Testis (tissue), 3 donors: ENCODE measurements around the gene TOX3. TPM values are rescaled to one million over a fixed set of nuclear protein-coding genes. Genes with fewer than 3 reads are reported as not detected.

Source experiments
- DNase-seq: peaks from one replicate; pipeline ENCODE4 v3.0.0-alpha.2; 2019
- H3K27ac ChIP-seq, 2 donors: fragments of 200-600 bp; sonication (generic); one replicate each; pipeline ENCODE4 v1.5.1; 2019
- H3K27me3 ChIP-seq: fragments of 200-600 bp; sonication (generic); one replicate; pipeline ENCODE4 v1.5.1; 2019
- H3K36me3 ChIP-seq: fragments of 200-600 bp; sonication (generic); one replicate; pipeline ENCODE4 v1.5.1; 2017; ENCODE audit warnings: low read depth; ENCODE audit errors: missing control alignments
- H3K4me1 ChIP-seq: fragments of 200-600 bp; sonication (generic); one replicate; pipeline ENCODE4 v1.5.1; 2019
- H3K4me3 ChIP-seq, 2 donors: fragments of 200-600 bp; sonication (generic); one replicate each; pipeline ENCODE4 v1.5.1; 2017 to 2019
- H3K9me3 ChIP-seq: fragments of 200-600 bp; sonication (generic); one replicate; pipeline ENCODE4 v1.5.1; 2017
- CTCF ChIP-seq, 3 experiments: fragments of 450-650 bp in 2 of 3; fragments of 200-600 bp in 1 of 3; sonication (generic) in 1 of 3; IDR thresholded peaks; one replicate each; pipeline ENCODE4 v1.5.1; 2016 to 2019; ENCODE audit warnings: antibody characterized with exemption in 3 of 3, mild to moderate bottlenecking in 2 of 3, moderate library complexity in 1 of 3
- POLR2A ChIP-seq: fragments of 450-650 bp; IDR thresholded peaks from one replicate; pipeline ENCODE4 v1.6.1; 2017; ENCODE audit warnings: antibody characterized with exemption, mild to moderate bottlenecking, moderate library complexity
- WGBS, 2 donors: methylation state at CpG; one replicate each; pipeline ENCODE4 v1.1.5; 2018; 5-methylcytosine and 5-hydroxymethylcytosine counted together
- intact Hi-C: fragments of 100-400 bp; cut with DNase I; formaldehyde crosslinking; loops from one replicate; pipeline ENCODE4 v1.15.1; 2023; ENCODE audit warnings: low total_unique reads
- polyA plus RNA-seq: library from polyadenylated mRNA; stranded (reverse); fragments of 350-450 nt; fragmentation: Illumina TruSeq; extraction: RNeasy Lipid Tissue Mini Kit (QIAGEN cat#74804); gene quantifications from one replicate; pipeline ENCODE4 v1.2.3, GENCODE V29; 2014; ENCODE audit warnings: low read depth, low replicate concordance; ENCODE audit not compliant: insufficient read depth
- total RNA-seq, 2 donors: library from RNA; depleted of rRNA; stranded (reverse); fragments of >200 nt; gene quantifications; one replicate each; pipeline ENCODE4 v1.2.3, GENCODE V29; 2016

The TOX3 gene
- total and polyA plus RNA-seq, 3 donors from 2014 or later: 0.25 to 1.1 (median 0.87) TPM

- Histone ChIP-seq H3K9me3 (no peaks in the 10 kb centered on the region), H3K4me1 (peaks cover 5% of the 10 kb centered on the region), H3K4me3 (no peak overlapping the region), H3K27me3 (no peaks in the 10 kb centered on the region), H3K27ac (no peak overlapping the region), H3K36me3 (no peaks in the 10 kb centered on the region)
- TF ChIP-seq POLR2A: no peak
- no peak for TF ChIP-seq CTCF (IDR thresholded peaks at IDR 0.05)
- WGBS, 2 donors: 90 to 94% methylated on average over 6 of the region's 6 CpGs
- intact Hi-C loops: no loop called here
- DNase-seq: no peak
Measured at GRCh38 chr16:52470585-52470984, 76.4 kb downstream of the TOX3 start.

DNA sequence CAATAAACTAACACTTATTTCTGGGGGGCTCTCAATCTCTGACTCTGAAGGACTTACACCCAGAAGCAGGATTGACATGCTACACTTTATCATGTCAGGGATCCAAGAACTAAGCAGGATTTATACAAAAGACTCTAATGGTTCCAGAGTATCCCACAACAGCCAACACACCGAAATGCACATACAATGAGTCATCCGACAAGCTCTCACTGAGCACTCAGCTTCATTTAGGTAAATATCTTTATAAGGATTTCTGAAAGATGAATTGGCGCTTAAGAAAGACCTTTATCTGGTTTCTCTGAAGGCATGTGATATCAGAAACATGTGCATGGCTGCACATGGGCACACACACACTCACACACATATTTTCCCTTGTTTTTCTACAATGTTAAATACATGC lies 77.2 kb downstream of the TOX3 start:
- no peak overlapping the region for H3K27ac ChIP-seq
- TF ChIP-seq CTCF (IDR thresholded peaks at IDR 0.05): no peak
- no peak for TF ChIP-seq POLR2A
- H3K36me3 ChIP-seq: no peaks in the 10 kb centered on the region
- no peaks in the 10 kb centered on the region for H3K27me3 ChIP-seq
- peaks cover 5% of the 10 kb centered on the region for H3K4me1 ChIP-seq
- WGBS, 2 donors: 92 to 94% methylated on average over 3 of the region's 3 CpGs
- intact Hi-C loops: no loop called here
- H3K9me3 ChIP-seq: no peaks in the 10 kb centered on the region
- H3K4me3 ChIP-seq: no peak overlapping the region
- DNase-seq: no peak

DNA sequence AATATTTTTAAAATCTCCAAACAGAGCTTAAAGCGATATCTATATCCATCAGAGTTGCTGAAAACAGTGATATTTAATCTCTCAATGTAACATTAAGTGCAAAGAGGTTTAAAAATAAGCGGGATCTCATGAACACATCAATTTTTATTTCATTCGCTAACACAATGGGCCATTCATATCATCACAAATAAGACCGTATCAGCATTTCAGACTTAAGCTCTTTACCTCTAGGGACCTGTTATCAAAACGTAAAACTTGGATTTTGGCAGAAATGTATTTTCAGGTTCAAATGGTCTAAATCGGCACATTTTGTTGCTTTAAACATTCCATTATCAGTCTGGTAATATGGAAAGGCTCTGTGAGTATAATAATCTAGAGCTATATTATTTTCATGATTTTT lies 77.9 kb downstream of the TOX3 start:
- no peaks in the 10 kb centered on the region for H3K27me3 ChIP-seq
- no peaks in the 10 kb centered on the region for H3K9me3 ChIP-seq
- no peaks in the 10 kb centered on the region for H3K36me3 ChIP-seq
- DNase-seq: no peak
- intact Hi-C loops: no loop called here
- no peak for TF ChIP-seq POLR2A
- no peak for TF ChIP-seq CTCF (IDR thresholded peaks at IDR 0.05)
- no peak overlapping the region for H3K4me3 ChIP-seq
- 72 to 78% methylated on average over 6 of the region's 6 CpGs for WGBS, 2 donors
- H3K27ac ChIP-seq: no peak overlapping the region
- peaks cover 5% of the 10 kb centered on the region for H3K4me1 ChIP-seq

DNA sequence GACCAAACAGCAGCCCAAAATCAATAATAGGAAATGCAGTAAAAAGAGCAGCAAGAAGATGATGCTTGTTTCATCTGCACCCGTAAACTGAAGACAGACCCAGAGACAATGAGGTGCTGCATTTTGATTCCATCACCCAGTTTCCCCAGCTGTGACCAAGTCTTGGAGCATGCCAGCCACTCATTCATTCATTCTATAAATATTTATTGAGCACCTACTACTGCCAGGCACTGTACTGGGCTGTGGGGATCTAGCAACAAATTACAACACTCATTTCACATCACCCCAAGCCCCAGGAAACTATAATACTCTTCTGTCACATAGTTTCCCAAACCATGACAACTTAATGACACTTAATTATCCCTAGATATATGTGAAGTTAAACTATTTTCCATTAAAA lies 79.2 kb downstream of the TOX3 start:
- no peaks in the 10 kb centered on the region for H3K9me3 ChIP-seq
- H3K4me3 ChIP-seq: no peak overlapping the region
- H3K4me1 ChIP-seq: peaks cover 5% of the 10 kb centered on the region
- no peaks in the 10 kb centered on the region for H3K36me3 ChIP-seq
- no peaks in the 10 kb centered on the region for H3K27me3 ChIP-seq
- H3K27ac ChIP-seq: no peak overlapping the region
- intact Hi-C loops: no loop called here
- DNase-seq: no peak
- 94 to 95% methylated on average over 1 of the region's 1 CpG for WGBS, 2 donors
- TF ChIP-seq POLR2A: no peak
- no peak for TF ChIP-seq CTCF (IDR thresholded peaks at IDR 0.05)

GRCh38 chr16:52466994-52467393 lies 79.9 kb downstream of the TOX3 start:
- Histone ChIP-seq H3K27ac (no peak overlapping the region), H3K4me1 (peaks cover 5% of the 10 kb centered on the region), H3K9me3 (no peaks in the 10 kb centered on the region), H3K4me3 (no peak overlapping the region), H3K27me3 (no peaks in the 10 kb centered on the region), H3K36me3 (no peaks in the 10 kb centered on the region)
- no peak for TF ChIP-seq POLR2A
- TF ChIP-seq CTCF (IDR thresholded peaks at IDR 0.05): no peak
- intact Hi-C loops: no loop called here
- WGBS, 2 donors: 55 to 56% methylated on average over 3 of the region's 3 CpGs
- no peak for DNase-seq
